Measurements from ENCODE around the gene EFEMP2.

GRCh38 chr11:65826984-65827735 is 45.4 kb downstream of the EFEMP2 start:
- TF ChIP-seq CTCF (IDR thresholded peaks at IDR 0.05) (no peak), EZH2 (IDR thresholded peaks at IDR 0.05; ENCODE audit: borderline replicate concordance, insufficient read depth, low read depth, low read length, poor library complexity, severe bottlenecking) (no peak)

Data from B cell (primary cell).